SK-N-SH treated with all-trans-retinoic acid at 6 μM for 48 hours (cell line): ENCODE results near the gene HACD2.

Experiments
- CSDC2 ChIP-seq: fragments of 250-450 bp; sonication (Bioruptor Pico); IDR thresholded peaks from 2 replicates; pipeline ENCODE4 v1.5.0; 2020; ENCODE audit warnings: mild to moderate bottlenecking, moderate library complexity
- CSRNP3 ChIP-seq: fragments of 250-450 bp; sonication (Bioruptor Pico); IDR thresholded peaks from 2 replicates; pipeline ENCODE4 v1.5.1; 2021; ENCODE audit warnings: mild to moderate bottlenecking, moderate library complexity
- ESRRG ChIP-seq: fragments of 250-450 bp; sonication (Bioruptor Pico); IDR thresholded peaks from 2 replicates; pipeline ENCODE4 v1.6.1; 2021; ENCODE audit warnings: mild to moderate bottlenecking
- GLIS3 ChIP-seq: fragments of 250-450 bp; sonication (Bioruptor Pico); IDR thresholded peaks from 2 replicates; pipeline ENCODE4 v1.5.0; 2020; ENCODE audit warnings: mild to moderate bottlenecking, moderate library complexity
- OSR1 ChIP-seq: fragments of 250-450 bp; sonication (Bioruptor Pico); IDR thresholded peaks from 2 replicates; pipeline ENCODE4 v1.8.0; 2022; ENCODE audit warnings: moderate library complexity, mild to moderate bottlenecking, inconsistent platforms
- PATZ1 ChIP-seq: fragments of 250-450 bp; sonication (Bioruptor Pico); IDR thresholded peaks from 2 replicates; pipeline ENCODE4 v1.8.0; 2020; ENCODE audit warnings: mild to moderate bottlenecking, moderate library complexity, borderline replicate concordance
- RARB ChIP-seq: fragments of 250-450 bp; sonication (Bioruptor Pico); IDR thresholded peaks from 2 replicates; pipeline ENCODE4 v1.8.0; 2021; ENCODE audit warnings: mild to moderate bottlenecking, moderate library complexity
- TSHZ2 ChIP-seq: fragments of 250-450 bp; sonication (Bioruptor Pico); IDR thresholded peaks from 2 replicates; pipeline ENCODE4 v1.5.0; 2020; ENCODE audit warnings: mild to moderate bottlenecking, moderate library complexity
- ZFP3 ChIP-seq: fragments of 250-450 bp; sonication (Bioruptor Pico); IDR thresholded peaks from 2 replicates; pipeline ENCODE4 v1.5.0; 2020; ENCODE audit warnings: mild to moderate bottlenecking, moderate library complexity
- ZNF565 ChIP-seq: fragments of 450-650 bp; formaldehyde crosslinking; conservative IDR thresholded peaks from 2 replicates; pipeline ENCODE4 v1.5.0; 2020; ENCODE audit warnings: low read depth, mild to moderate bottlenecking, moderate library complexity
- TF ChIP-seq, protein P1 (sequence below): fragments of 250-450 bp; sonication (Bioruptor Pico); IDR thresholded peaks from 2 replicates; pipeline ENCODE4 v1.5.1; 2020; ENCODE audit warnings: low read depth, mild to moderate bottlenecking, moderate library complexity

DNA sequence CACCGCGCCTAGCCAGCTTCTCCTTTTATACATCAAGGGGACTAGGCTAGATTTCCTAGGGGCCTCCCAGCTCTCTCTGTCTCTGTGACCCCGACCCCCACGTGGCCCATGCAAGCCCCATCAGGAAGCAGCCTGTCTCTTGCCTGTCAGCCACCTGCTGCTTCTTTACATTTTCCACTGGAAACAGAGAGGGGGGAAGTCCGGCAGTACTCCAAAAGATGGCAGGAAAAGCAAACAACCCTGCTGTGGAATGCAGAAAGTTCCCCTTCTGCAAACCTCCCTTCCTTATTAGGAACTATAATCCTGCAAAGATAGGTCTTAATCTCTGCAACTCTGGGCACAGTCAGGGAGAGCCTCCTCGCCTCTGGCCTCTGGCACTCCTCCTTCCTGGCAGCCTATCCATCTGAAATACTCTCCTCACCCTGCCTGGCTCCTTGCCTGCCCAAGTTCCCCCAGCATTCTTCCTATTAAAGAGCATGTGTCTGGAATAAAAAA, 47.4 kb upstream of the HACD2 start:
- TF ChIP-seq TSHZ2 = no peak
- no peak for TF ChIP-seq OSR1 (CRISPR knock-in tag)
- no peak for TF ChIP-seq ESRRG (CRISPR knock-in tag)
- no peak for TF ChIP-seq PATZ1 (CRISPR knock-in tag)
- TF ChIP-seq, protein P1, sequence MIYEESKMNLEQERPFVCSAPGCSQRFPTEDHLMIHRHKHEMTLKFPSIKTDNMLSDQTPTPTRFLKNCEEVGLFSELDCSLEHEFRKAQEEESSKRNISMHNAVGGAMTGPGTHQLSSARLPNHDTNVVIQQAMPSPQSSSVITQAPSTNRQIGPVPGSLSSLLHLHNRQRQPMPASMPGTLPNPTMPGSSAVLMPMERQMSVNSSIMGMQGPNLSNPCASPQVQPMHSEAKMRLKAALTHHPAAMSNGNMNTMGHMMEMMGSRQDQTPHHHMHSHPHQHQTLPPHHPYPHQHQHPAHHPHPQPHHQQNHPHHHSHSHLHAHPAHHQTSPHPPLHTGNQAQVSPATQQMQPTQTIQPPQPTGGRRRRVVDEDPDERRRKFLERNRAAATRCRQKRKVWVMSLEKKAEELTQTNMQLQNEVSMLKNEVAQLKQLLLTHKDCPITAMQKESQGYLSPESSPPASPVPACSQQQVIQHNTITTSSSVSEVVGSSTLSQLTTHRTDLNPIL (CRISPR knock-in tag) = no peak
- TF ChIP-seq RARB = no peak
- no peak for TF ChIP-seq CSRNP3
- no peak for TF ChIP-seq GLIS3
- no peak for TF ChIP-seq CSDC2 (CRISPR knock-in tag)
- TF ChIP-seq ZNF565 (CRISPR knock-in tag) = no peak
- no peak for TF ChIP-seq ZFP3
